Natural killer cell (primary cell): ENCODE data around the gene ARHGEF2. TPM values are rescaled to one million over a fixed set of nuclear protein-coding genes. Genes with fewer than 3 reads are reported as not detected.
"Not testable (repeated sequence)": the region's sequence is repeated elsewhere in the genome, so short reads cannot be mapped to it uniquely, and the experiment has no call there.

Experiments
- ATAC-seq, 3 donors: fragments of 150-1000 bp in 2 of 3; fragments of 200-7000 bp in 1 of 3; cut with Tn5 transposase; 1 replicate in 1 of 3; 2 replicates in 2 of 3; pipeline ENCODE4 v1.10.0; 2021; ENCODE audit warnings: mild to moderate bottlenecking in 2 of 3, moderate library complexity in 2 of 3
- DNase-seq, 2 donors: peaks; one replicate each; pipeline versions ENCODE4 v3.0.0 to v3.0.0-alpha.2; 2013 to 2021; ENCODE audit warnings: mixed read lengths in 1 of 2
- H3K27ac ChIP-seq: one replicate; pipeline ENCODE4 v1.5.1; 2013; ENCODE audit warnings: mild to moderate bottlenecking, low read length
- H3K27me3 ChIP-seq: one replicate; pipeline ENCODE4 v1.6.1; 2013; ENCODE audit warnings: low read length; ENCODE audit not compliant: control insufficient read depth, insufficient read depth
- H3K36me3 ChIP-seq: one replicate; pipeline ENCODE4 v1.6.1; 2013; ENCODE audit warnings: low read length; ENCODE audit not compliant: control insufficient read depth, insufficient read depth
- H3K4me1 ChIP-seq: one replicate; pipeline ENCODE4 v1.6.1; 2013; ENCODE audit warnings: low read length; ENCODE audit not compliant: control insufficient read depth, insufficient read depth
- H3K4me3 ChIP-seq: one replicate; pipeline ENCODE4 v1.5.1; 2013; ENCODE audit warnings: low read length
- H3K9me3 ChIP-seq: one replicate; pipeline ENCODE4 v1.6.1; 2013; ENCODE audit warnings: low read length; ENCODE audit not compliant: control insufficient read depth, insufficient read depth
- H3K27ac Mint-ChIP-seq, 2 donors: one replicate each; pipeline ENCODE4 v1.8.0; 2022; ENCODE audit warnings: mild to moderate bottlenecking in 2 of 2, mixed read lengths in 2 of 2, moderate library complexity in 1 of 2
- H3K27me3 Mint-ChIP-seq, 2 donors: one replicate each; pipeline ENCODE4 v1.8.0; 2022; ENCODE audit warnings: low read depth in 2 of 2, mixed read lengths in 2 of 2
- H3K36me3 Mint-ChIP-seq: one replicate; pipeline ENCODE4 v1.8.0; 2022; ENCODE audit warnings: mixed read lengths
- H3K4me1 Mint-ChIP-seq, 2 donors: one replicate each; pipeline ENCODE4 v1.8.0; 2022; ENCODE audit warnings: mixed read lengths in 2 of 2
- H3K4me3 Mint-ChIP-seq: one replicate; pipeline ENCODE4 v1.8.0; 2022; ENCODE audit warnings: mild to moderate bottlenecking, moderate library complexity, mixed read lengths
- H3K9me3 Mint-ChIP-seq, 2 donors: one replicate each; pipeline ENCODE4 v1.8.0; 2022; ENCODE audit warnings: mixed read lengths in 2 of 2
- CTCF ChIP-seq: fragments of 200-600 bp; IDR thresholded peaks from one replicate; pipeline ENCODE4 v1.8.0; 2022; ENCODE audit warnings: antibody characterized with exemption
- WGBS: methylation state at CpG from one replicate; pipeline ENCODE4 v1.1.7; 2013; ENCODE audit warnings: missing lambda C conversion rate; ENCODE audit not compliant: insufficient coverage; 5-methylcytosine and 5-hydroxymethylcytosine counted together
- intact Hi-C: fragments of 100-400 bp; cut with micrococcal nuclease; formaldehyde crosslinking; loops from one replicate; pipeline ENCODE4 v1.14.2; 2022
- total RNA-seq, 4 donors: library from RNA; stranded (reverse); fragments of 120-200 nt in 1 of 4; gene quantifications; one replicate each; pipeline versions ENCODE4 v1.2.3 to v1.2.4, GENCODE V29; 2013 to 2022

Gene ARHGEF2
- total RNA-seq, 3 donors from 2014 or later (not counting 1 experiment from before 2014, with no cell fraction given) = 143 to 200 (median 147) TPM

DNA sequence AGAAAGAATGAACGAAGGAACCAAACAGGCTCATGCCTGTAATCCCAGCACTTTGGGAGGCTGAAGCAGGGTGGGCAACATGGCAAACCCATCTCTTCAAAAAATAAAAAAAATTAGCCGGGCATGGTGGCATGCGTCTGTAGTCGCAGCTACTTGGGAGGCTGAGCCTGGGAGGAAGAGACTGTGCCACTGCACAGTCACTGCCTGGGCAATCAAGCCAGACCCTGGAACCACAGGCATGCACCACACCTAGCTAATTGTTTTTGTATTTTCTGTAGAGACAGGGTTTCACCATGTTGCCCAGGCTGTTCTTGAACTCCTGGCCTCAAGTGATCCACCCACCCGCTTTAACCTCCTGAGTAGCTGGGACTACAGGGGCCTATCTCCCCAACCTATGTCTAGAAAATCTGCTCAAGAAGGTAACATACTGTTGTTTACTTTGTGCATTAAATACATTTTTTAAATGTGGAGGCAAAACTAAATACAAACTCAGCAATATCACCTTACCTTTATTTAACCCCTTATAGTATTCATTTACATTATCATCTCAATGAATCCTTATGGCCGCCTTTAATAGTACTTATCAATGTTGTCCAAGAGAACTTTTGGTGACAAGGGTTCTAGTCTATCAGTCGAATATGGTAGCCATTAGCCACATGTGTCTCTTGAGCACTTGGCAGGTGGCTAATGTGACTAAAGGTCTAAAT is 46.9 kb downstream of the ARHGEF2 start:
- Mint-ChIP-seq H3K27me3 (no peaks in the 10 kb centered on the region), H3K4me3 (peak overlapping the region; percentile 78), H3K27ac (peak overlapping the region in 1 of 2 donors; percentile 58), H3K36me3 (peaks cover 13% of the 10 kb centered on the region), H3K4me1 (peaks cover 22 to 24% of the 10 kb centered on the region in 2 donors), H3K9me3 (no peaks in the 10 kb centered on the region)
- Histone ChIP-seq H3K27ac (no peak overlapping the region), H3K4me3 (no peak overlapping the region), H3K9me3 (no peaks in the 10 kb centered on the region), H3K27me3 (no peaks in the 10 kb centered on the region), H3K36me3 (peaks cover 51% of the 10 kb centered on the region), H3K4me1 (peaks cover 31% of the 10 kb centered on the region)
- 86% methylated on average over 6 of the region's 7 CpGs for WGBS
- no peak for ATAC-seq
- DNase-seq = no peak
- intact Hi-C loops = no loop called here
- no peak for TF ChIP-seq CTCF

- H3K27me3 Mint-ChIP-seq, H3K27me3 ChIP-seq, ATAC-seq, H3K4me3 ChIP-seq, DNase-seq, intact Hi-C loops, H3K27ac ChIP-seq, H3K9me3 Mint-ChIP-seq, H3K9me3 ChIP-seq: not testable (repeated sequence)
- Mint-ChIP-seq H3K36me3 (peaks cover 13% of the 10 kb centered on the region), H3K4me3 (peak overlapping the region; percentile 78), H3K4me1 (peaks cover 22 to 24% of the 10 kb centered on the region in 2 donors), H3K27ac (peak overlapping the region in 1 of 2 donors; percentile 58)
- Histone ChIP-seq H3K36me3 (peaks cover 58% of the 10 kb centered on the region), H3K4me1 (peaks cover 31% of the 10 kb centered on the region)
- WGBS = 92% methylated on average over 9 of the region's 10 CpGs
These were observed 47.6 kb downstream of the ARHGEF2 start for GRCh38 chr1:155930725-155931124.

- intact Hi-C loops = no loop called here
- H3K4me1 Mint-ChIP-seq = peaks cover 22 to 24% of the 10 kb centered on the region in 2 donors
- no peaks in the 10 kb centered on the region for H3K27me3 Mint-ChIP-seq
- no peaks in the 10 kb centered on the region for H3K27me3 ChIP-seq
- ATAC-seq = no peak
- H3K36me3 ChIP-seq = peaks cover 73% of the 10 kb centered on the region
- H3K27ac Mint-ChIP-seq = peak overlapping the region; percentile 62 to 69
- H3K4me1 ChIP-seq = peaks cover 24% of the 10 kb centered on the region
- no peaks in the 10 kb centered on the region for H3K9me3 Mint-ChIP-seq
- H3K4me3 ChIP-seq = no peak overlapping the region
- WGBS = 94% methylated on average over 5 of the region's 5 CpGs
- H3K36me3 Mint-ChIP-seq = peaks cover 13% of the 10 kb centered on the region
- DNase-seq = no peak
- no peak overlapping the region for H3K27ac ChIP-seq
- no peak overlapping the region for H3K4me3 Mint-ChIP-seq
- TF ChIP-seq CTCF = no peak
- H3K9me3 ChIP-seq = no peaks in the 10 kb centered on the region
These were observed 49.3 kb downstream of the ARHGEF2 start for GRCh38 chr1:155929057-155929456.

DNA sequence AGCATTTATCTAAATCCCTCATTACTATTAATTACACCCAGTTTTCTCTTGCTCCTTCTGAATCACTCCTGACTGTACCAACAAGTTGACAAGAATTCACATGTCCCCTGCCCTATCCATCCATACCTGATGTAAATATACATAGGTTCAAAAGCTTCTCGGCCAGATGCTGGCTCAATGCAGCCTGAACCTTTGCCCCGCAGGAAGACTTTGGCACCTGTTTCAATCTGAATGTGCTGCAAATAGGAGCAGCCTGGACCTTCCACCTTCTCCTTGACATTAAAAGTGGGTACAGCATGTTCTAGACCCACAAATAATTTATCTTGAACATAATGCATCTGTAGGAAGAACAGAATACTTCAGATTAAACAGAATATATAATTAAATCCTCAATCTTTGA is 52.8 kb downstream of the ARHGEF2 start:
- no peaks in the 10 kb centered on the region for H3K9me3 Mint-ChIP-seq
- Histone ChIP-seq H3K27ac (no peak overlapping the region), H3K4me3 (no peak overlapping the region), H3K9me3 (no peaks in the 10 kb centered on the region), H3K4me1 (no peaks in the 10 kb centered on the region), H3K36me3 (peaks cover 78% of the 10 kb centered on the region), H3K27me3 (no peaks in the 10 kb centered on the region)
- H3K36me3 Mint-ChIP-seq = peaks cover 24% of the 10 kb centered on the region
- no peak for TF ChIP-seq CTCF
- 95% methylated on average over 2 of the region's 2 CpGs for WGBS
- H3K27me3 Mint-ChIP-seq = no peaks in the 10 kb centered on the region
- H3K4me1 Mint-ChIP-seq = peaks cover 10 to 16% of the 10 kb centered on the region in 2 donors
- DNase-seq (no peak), ATAC-seq (no peak)
- H3K4me3 Mint-ChIP-seq = no peak overlapping the region
- intact Hi-C loops = no loop called here
- H3K27ac Mint-ChIP-seq = peak overlapping the region in 1 of 2 donors; percentile 10
